Mesendoderm (in vitro differentiated cells): ENCODE data around the gene STARD9.

ENCODE experiments used
- DNase-seq: peaks from one replicate; pipeline ENCODE4 v3.0.0; 2013
- H2AK5ac ChIP-seq: 2 replicates; pipeline ENCODE4 v1.6.1; 2013; ENCODE audit warnings: low read length, inconsistent platforms
- H2BK120ac ChIP-seq: 2 replicates; pipeline ENCODE4 v1.6.1; 2013; ENCODE audit warnings: low read depth, mild to moderate bottlenecking, low read length, moderate library complexity, mixed read lengths
- H2BK15ac ChIP-seq: replicated peaks from 2 replicates; pipeline ENCODE4 v1.6.1; 2013; ENCODE audit warnings: low read depth, mild to moderate bottlenecking, moderate library complexity
- H2BK5ac ChIP-seq: 2 replicates; pipeline ENCODE4 v1.6.1; 2013; ENCODE audit warnings: low read length, inconsistent platforms
- H3K18ac ChIP-seq: 2 replicates; pipeline ENCODE4 v1.6.1; 2013; ENCODE audit warnings: mild to moderate bottlenecking, low read length, mixed read lengths
- H3K23ac ChIP-seq: one replicate; pipeline ENCODE4 v1.6.1; 2013; ENCODE audit warnings: low read length
- H3K27ac ChIP-seq: 2 replicates; pipeline ENCODE4 v1.5.1; 2013; ENCODE audit warnings: low read depth, mild to moderate bottlenecking, inconsistent platforms, low read length, moderate library complexity
- H3K27me3 ChIP-seq: 2 replicates; pipeline ENCODE4 v1.6.1; 2013; ENCODE audit warnings: low read length, control low read depth, mild to moderate bottlenecking, inconsistent platforms; ENCODE audit not compliant: insufficient read depth, poor library complexity
- H3K36me3 ChIP-seq: 2 replicates; pipeline ENCODE4 v1.6.1; 2013; ENCODE audit warnings: low read length, inconsistent platforms; ENCODE audit not compliant: control insufficient read depth, insufficient read depth
- H3K4ac ChIP-seq: one replicate; pipeline ENCODE4 v1.6.1; 2013; ENCODE audit warnings: low read depth, mild to moderate bottlenecking, low read length, moderate library complexity
- H3K4me1 ChIP-seq: 2 replicates; pipeline ENCODE4 v1.6.1; 2013; ENCODE audit warnings: low read depth, low read length, inconsistent platforms; ENCODE audit not compliant: control insufficient read depth
- H3K4me2 ChIP-seq: 2 replicates; pipeline ENCODE4 v1.6.1; 2013; ENCODE audit warnings: low read length
- H3K4me3 ChIP-seq: 2 replicates; pipeline ENCODE4 v1.5.1; 2013; ENCODE audit warnings: mild to moderate bottlenecking, low read length
- H3K56ac ChIP-seq: one replicate; pipeline ENCODE4 v1.6.1; 2013; ENCODE audit warnings: low read length
- H3K79me1 ChIP-seq: 2 replicates; pipeline ENCODE4 v1.6.1; 2013; ENCODE audit warnings: low read length, inconsistent platforms
- H3K79me2 ChIP-seq: 2 replicates; pipeline ENCODE4 v1.6.1; 2013; ENCODE audit warnings: mild to moderate bottlenecking, low read length; ENCODE audit not compliant: control insufficient read depth, insufficient read depth
- H3K9ac ChIP-seq: 2 replicates; pipeline ENCODE4 v1.6.1; 2013; ENCODE audit warnings: low read length, inconsistent platforms
- H4K5ac ChIP-seq: one replicate; pipeline ENCODE4 v1.6.1; 2013; ENCODE audit warnings: low read length
- H4K8ac ChIP-seq: one replicate; pipeline ENCODE4 v1.6.1; 2013; ENCODE audit warnings: low read depth, mild to moderate bottlenecking, control low read depth, low read length, moderate library complexity
- WGBS: extraction: QIAGEN DNeasy Blood & Tissue Kit; methylation state at CpG from one replicate; pipeline ENCODE4 v1.1.7; 2013; ENCODE audit warnings: low lambda C conversion rate, missing lambda C conversion rate; ENCODE audit not compliant: insufficient coverage; ENCODE audit errors: extremely low coverage; 5-methylcytosine and 5-hydroxymethylcytosine counted together

Gene STARD9

DNA sequence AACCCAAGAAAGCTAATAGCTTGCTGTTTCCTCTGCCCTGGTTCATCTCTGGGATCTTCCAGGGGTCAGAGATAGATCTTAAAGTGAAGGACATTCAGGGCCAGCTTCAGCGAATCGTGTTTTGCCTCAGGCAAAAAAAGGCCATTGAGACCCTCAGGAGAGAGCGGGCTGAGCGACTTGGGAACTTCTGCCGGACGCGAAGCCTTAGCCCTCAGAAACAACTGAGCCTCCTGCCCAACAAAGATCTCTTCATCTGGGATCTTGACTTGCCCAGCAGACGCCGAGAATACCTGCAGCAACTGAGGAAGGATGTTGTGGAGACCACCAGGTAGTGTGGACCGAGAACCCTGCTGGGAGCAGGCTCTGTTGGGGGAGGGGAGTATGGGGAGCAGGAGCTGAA lies 119.0 kb downstream of the STARD9 start:
- no peak overlapping the region for H3K4me3 ChIP-seq
- H3K23ac ChIP-seq, result no peak overlapping the region
- no peak for DNase-seq
- H3K4ac ChIP-seq, result no peak overlapping the region
- H2BK120ac ChIP-seq, result no peak overlapping the region
- no peaks in the 10 kb centered on the region for H3K27me3 ChIP-seq
- no peaks in the 10 kb centered on the region for H3K79me1 ChIP-seq
- H2AK5ac ChIP-seq, result no peak overlapping the region
- H3K4me1 ChIP-seq, result no peaks in the 10 kb centered on the region
- no peak overlapping the region for H2BK5ac ChIP-seq
- no CpG with 5 or more reads among the region's 10 CpGs for WGBS
- no peaks in the 10 kb centered on the region for H3K36me3 ChIP-seq
- no peak overlapping the region for H3K27ac ChIP-seq
- no peak overlapping the region for H3K9ac ChIP-seq
- no peak overlapping the region for H3K56ac ChIP-seq
- no peak overlapping the region for H4K5ac ChIP-seq
- H2BK15ac ChIP-seq, result no peak overlapping the region
- H3K79me2 ChIP-seq, result no peaks in the 10 kb centered on the region
- H4K8ac ChIP-seq, result no peak overlapping the region
- no peak overlapping the region for H3K18ac ChIP-seq
- no peak overlapping the region for H3K4me2 ChIP-seq

DNA sequence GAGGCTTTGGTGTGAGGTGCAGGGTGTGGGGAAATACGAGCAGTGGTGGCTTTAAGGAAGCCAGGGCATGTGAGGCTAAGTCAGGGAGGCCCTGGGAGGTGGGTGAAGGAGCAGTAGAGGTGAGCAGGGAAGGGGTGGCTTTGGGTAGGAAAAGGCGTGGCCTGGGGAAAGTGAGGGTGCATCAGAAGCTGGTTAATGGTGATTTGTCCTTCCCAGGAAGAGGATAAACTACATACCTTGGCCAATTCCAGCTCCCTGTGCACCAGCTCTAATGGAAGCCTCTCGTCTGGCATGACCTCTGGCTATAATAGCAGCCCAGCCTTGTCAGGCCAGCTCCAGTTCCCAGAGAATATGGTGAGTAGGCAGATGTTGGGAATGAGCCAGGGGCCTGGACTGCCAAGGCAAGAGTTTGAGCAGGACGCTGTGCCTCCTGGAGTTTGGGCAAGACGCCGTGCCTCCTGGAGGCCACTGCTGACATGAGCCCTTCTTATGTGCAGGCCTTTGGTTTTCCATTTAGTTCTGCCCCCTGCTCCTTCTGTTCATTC lies 120.2 kb downstream of the STARD9 start:
- H3K4me1 ChIP-seq, result no peaks in the 10 kb centered on the region
- no peak overlapping the region for H3K23ac ChIP-seq
- H4K8ac ChIP-seq, result no peak overlapping the region
- no peaks in the 10 kb centered on the region for H3K27me3 ChIP-seq
- no peaks in the 10 kb centered on the region for H3K79me2 ChIP-seq
- no peaks in the 10 kb centered on the region for H3K79me1 ChIP-seq
- H2BK15ac ChIP-seq, result no peak overlapping the region
- H3K18ac ChIP-seq, result no peak overlapping the region
- no peak overlapping the region for H3K9ac ChIP-seq
- H3K4me2 ChIP-seq, result no peak overlapping the region
- no peak overlapping the region for H3K27ac ChIP-seq
- H3K36me3 ChIP-seq, result no peaks in the 10 kb centered on the region
- WGBS, result no CpG with 5 or more reads among the region's 6 CpGs
- DNase-seq, result no peak
- H2BK120ac ChIP-seq, result no peak overlapping the region
- no peak overlapping the region for H2AK5ac ChIP-seq
- no peak overlapping the region for H4K5ac ChIP-seq
- no peak overlapping the region for H2BK5ac ChIP-seq
- no peak overlapping the region for H3K4ac ChIP-seq
- no peak overlapping the region for H3K56ac ChIP-seq
- H3K4me3 ChIP-seq, result no peak overlapping the region

- Histone ChIP-seq H3K27ac (no peak overlapping the region), H3K79me1 (no peaks in the 10 kb centered on the region)
- no CpG with 5 or more reads among the region's 5 CpGs for WGBS
Observed at GRCh38 chr15:42696626-42697025, 121.2 kb downstream of the STARD9 start.

DNA sequence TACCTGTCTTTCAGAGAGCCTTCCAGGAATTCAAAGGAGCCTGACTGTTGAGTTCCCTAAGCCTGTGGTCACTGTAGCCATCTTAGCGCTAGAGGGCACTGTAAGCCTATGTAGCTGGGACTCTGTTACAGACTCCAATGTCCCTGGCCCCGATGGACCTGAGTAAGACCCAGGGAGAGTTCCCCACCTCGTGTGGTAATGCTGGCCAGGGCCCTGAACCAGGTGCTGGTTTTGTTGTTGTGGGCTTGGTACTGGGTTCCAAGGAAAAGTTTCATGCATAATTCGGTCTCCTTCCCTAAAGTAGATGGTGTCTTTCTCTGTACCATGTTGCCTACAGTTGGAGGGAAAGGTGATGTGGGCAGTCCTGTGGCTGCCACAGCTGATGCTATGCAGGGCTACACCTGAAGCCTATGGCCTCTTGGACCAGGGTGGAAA lies 129.1 kb downstream of the STARD9 start:
- peak; percentile 80 for DNase-seq
- Histone ChIP-seq H2BK5ac (no peak overlapping the region), H3K23ac (no peak overlapping the region), H2AK5ac (no peak overlapping the region), H3K27ac (no peak overlapping the region), H3K9ac (no peak overlapping the region), H2BK15ac (no peak overlapping the region), H3K4me1 (no peaks in the 10 kb centered on the region), H3K79me1 (no peaks in the 10 kb centered on the region), H3K4ac (no peak overlapping the region), H3K27me3 (no peaks in the 10 kb centered on the region), H3K79me2 (no peaks in the 10 kb centered on the region), H3K4me2 (no peak overlapping the region), H3K18ac (no peak overlapping the region), H3K56ac (no peak overlapping the region), H4K5ac (no peak overlapping the region), H3K4me3 (no peak overlapping the region), H3K36me3 (no peaks in the 10 kb centered on the region), H2BK120ac (no peak overlapping the region), H4K8ac (no peak overlapping the region)
- no CpG with 5 or more reads among the region's 4 CpGs for WGBS

More at GRCh38 chr15:42696626-42697025, 121.2 kb downstream of the STARD9 start:
- H2BK5ac ChIP-seq, result no peak overlapping the region
- H3K23ac ChIP-seq, result no peak overlapping the region
- no peaks in the 10 kb centered on the region for H3K79me2 ChIP-seq
- no peak overlapping the region for H4K8ac ChIP-seq
- H3K9ac ChIP-seq, result no peak overlapping the region
- no peaks in the 10 kb centered on the region for H3K36me3 ChIP-seq
- no peak overlapping the region for H2AK5ac ChIP-seq
- no peaks in the 10 kb centered on the region for H3K4me1 ChIP-seq
- H3K27me3 ChIP-seq, result no peaks in the 10 kb centered on the region
- no peak overlapping the region for H3K4me2 ChIP-seq
- H2BK15ac ChIP-seq, result no peak overlapping the region
- DNase-seq, result no peak
- H4K5ac ChIP-seq, result no peak overlapping the region
- no peak overlapping the region for H3K18ac ChIP-seq
- no peak overlapping the region for H3K4ac ChIP-seq
- H3K56ac ChIP-seq, result no peak overlapping the region
- no peak overlapping the region for H3K4me3 ChIP-seq
- H2BK120ac ChIP-seq, result no peak overlapping the region

DNA sequence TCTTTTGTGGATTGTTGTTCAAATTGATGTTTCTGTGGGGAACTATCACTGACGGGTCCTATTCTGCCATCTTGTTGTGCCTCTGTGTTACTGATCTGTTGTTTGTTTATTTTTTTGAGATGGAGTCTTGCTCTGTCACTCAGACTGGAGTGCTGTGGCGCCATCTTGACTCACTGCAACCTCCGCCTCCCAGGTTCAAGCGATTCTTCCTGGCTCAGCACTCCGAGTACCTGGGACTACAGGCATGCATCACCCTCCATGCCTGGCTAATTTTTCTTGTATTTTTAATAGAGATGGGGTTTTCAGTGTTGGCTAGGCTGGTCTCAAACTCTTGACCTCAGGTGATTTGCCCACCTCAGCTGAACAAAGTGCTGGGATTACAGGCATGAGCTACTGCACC lies 129.9 kb downstream of the STARD9 start:
- no peak overlapping the region for H2AK5ac ChIP-seq
- no peak overlapping the region for H2BK15ac ChIP-seq
- H3K4me2 ChIP-seq, result no peak overlapping the region
- no peak overlapping the region for H4K8ac ChIP-seq
- H3K79me2 ChIP-seq, result no peaks in the 10 kb centered on the region
- WGBS, result no CpG with 5 or more reads among the region's 5 CpGs
- no peak overlapping the region for H3K18ac ChIP-seq
- no peak overlapping the region for H2BK120ac ChIP-seq
- H3K4ac ChIP-seq, result no peak overlapping the region
- no peak for DNase-seq
- no peak overlapping the region for H2BK5ac ChIP-seq
- H3K79me1 ChIP-seq, result no peaks in the 10 kb centered on the region
- H3K36me3 ChIP-seq, result no peaks in the 10 kb centered on the region
- H3K23ac ChIP-seq, result no peak overlapping the region
- H3K4me1 ChIP-seq, result no peaks in the 10 kb centered on the region
- no peak overlapping the region for H3K27ac ChIP-seq
- H4K5ac ChIP-seq, result no peak overlapping the region
- no peak overlapping the region for H3K9ac ChIP-seq
- H3K56ac ChIP-seq, result no peak overlapping the region
- no peaks in the 10 kb centered on the region for H3K27me3 ChIP-seq
- H3K4me3 ChIP-seq, result no peak overlapping the region

GRCh38 chr15:42707068-42707467 lies 131.7 kb downstream of the STARD9 start:
- Histone ChIP-seq H3K27ac (no peak overlapping the region), H3K9ac (no peak overlapping the region), H3K23ac (no peak overlapping the region), H3K4me1 (no peaks in the 10 kb centered on the region), H2AK5ac (no peak overlapping the region), H3K4me3 (no peak overlapping the region), H3K27me3 (no peaks in the 10 kb centered on the region), H3K79me1 (no peaks in the 10 kb centered on the region), H3K4ac (no peak overlapping the region), H3K79me2 (no peaks in the 10 kb centered on the region), H2BK5ac (no peak overlapping the region), H2BK120ac (no peak overlapping the region), H3K18ac (no peak overlapping the region), H4K8ac (no peak overlapping the region), H3K36me3 (no peaks in the 10 kb centered on the region), H3K4me2 (no peak overlapping the region), H3K56ac (no peak overlapping the region), H2BK15ac (no peak overlapping the region), H4K5ac (no peak overlapping the region)
- DNase-seq, result no peak
- WGBS, result no CpG with 5 or more reads among the region's 2 CpGs
